ENCODE data around the gene HYAL1.
A peak's percentile ranks its signal among the peaks of the same experiment; 100 is the strongest.
"Not testable (repeated sequence)": the region's sequence is repeated elsewhere in the genome, so short reads cannot be mapped to it uniquely, and the experiment has no call there.

The HYAL1 gene

DNA sequence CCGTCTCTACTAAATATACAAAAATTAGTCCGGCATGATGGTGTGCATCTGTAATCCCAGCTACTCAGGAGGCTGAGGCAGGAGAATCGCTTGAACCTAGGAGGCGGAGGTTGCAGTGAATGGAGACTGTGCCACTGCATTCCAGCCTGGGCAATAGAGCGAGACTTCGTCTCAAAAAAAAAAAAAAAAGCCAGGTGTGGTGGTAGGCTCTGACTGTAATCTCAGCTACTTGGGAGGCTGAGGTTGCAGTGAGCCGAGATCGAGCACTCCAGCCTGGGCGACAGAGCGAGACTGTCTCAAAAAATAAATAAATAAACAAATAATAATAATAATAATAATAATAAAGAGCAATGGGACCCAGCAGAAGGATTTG is 30.9 kb downstream of the HYAL1 start:
- DNase-seq = not testable (repeated sequence)

DNA sequence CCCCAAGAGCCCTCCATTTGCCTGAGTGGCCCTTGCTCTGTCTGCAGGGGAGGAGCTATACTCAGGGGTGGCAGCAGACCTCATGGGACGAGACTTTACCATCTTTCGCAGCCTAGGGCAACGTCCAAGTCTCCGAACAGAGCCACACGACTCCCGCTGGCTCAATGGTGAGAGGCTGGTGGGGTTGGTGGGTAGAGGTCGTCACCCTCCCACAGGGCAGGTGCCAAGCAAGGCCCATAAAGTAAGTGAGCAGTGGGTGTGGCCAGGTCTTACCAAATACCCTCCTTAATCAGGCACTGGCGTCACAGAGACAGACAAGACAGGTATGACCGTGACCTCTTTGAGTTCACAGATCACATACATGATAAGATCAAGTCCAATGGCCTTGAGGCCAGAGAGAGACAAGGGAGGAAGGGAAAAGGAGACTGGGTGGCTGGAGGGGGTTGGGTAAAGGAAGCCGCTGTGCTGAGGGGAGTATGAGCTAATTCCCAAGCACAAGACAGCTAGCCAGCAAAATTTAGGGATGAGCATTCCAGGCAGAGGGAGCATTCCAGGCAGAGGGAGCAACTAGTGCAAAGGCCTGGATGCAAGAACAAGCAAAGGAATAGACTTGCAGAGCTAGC is 31.9 kb downstream of the HYAL1 start:
- no peak for DNase-seq

- no peak for DNase-seq
Measured at GRCh38 chr3:50270422-50271224, 32.8 kb downstream of the HYAL1 start.

- DNase-seq = no peak
Measured at GRCh38 chr3:50269977-50270413, 33.4 kb downstream of the HYAL1 start.

- no peak for DNase-seq
Measured at GRCh38 chr3:50269460-50269859, 33.9 kb downstream of the HYAL1 start.

- DNase-seq = peak in 2 of 3 experiments; percentile 14 to 20
Measured at GRCh38 chr3:50268703-50269451, 34.5 kb downstream of the HYAL1 start, which contains the start of gene SEMA3B. Gene SEMA3B, plus strand, starts transcription at chr3:50269147. Its CDS starts 94 bp downstream, at chr3:50269241.

GRCh38 chr3:50268276-50268675 is 35.1 kb downstream of the HYAL1 start:
- DNase-seq = no peak

DNA sequence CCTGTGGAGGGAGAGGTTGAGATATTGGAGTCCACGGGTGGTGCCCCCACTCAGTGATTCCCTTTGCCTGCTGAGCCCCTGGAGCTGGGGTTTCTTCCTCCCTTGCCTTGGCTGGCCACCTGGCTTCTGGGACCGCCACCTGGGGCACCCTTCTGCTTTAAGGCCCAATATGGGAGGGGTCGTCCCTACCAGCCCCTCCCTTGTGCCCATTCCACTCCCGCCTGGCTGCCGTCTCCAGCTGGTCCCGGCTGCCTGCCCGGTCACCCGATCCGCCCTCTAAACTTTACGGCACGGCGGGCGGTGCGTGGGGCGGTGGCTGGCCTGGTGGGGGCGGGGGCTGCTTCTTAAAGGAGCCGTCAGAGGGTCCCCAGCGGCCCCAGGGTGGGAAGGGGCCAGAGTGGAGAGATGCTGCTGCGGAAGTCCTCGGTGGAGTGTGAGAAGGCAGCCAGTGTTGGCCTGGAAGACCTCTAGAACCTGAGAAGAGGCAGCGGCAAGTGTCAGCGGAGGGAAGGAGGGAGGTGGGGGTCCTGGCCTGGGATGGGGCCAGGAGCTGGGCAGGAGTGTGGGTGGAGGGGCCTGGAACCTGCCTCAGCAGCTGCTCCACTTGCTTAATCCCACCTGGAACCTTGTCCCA is 36.0 kb downstream of the HYAL1 start:
- DNase-seq = peak in 2 of 3 experiments; percentile 25 to 38

DNA sequence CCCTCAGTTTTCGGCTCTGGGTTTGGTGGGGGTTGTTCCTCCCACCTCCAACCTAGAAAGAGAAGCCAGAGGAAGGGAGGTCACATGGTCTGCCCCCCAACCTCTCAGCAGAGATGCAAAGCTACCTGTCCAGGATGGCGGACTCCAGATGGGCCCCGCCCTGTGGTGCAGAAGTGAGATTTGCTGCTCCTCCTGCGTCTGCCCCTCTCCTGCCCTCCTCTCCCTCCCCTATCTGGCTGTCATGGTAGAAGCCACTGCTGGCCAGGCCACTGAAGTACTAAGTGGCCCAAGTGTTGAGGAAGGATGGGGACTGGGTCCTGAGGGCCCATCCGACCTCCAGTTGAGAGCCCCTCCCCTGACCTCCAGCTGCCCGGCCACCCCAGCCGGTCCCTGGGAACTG is 36.5 kb downstream of the HYAL1 start:
- DNase-seq = no peak

- no peak for DNase-seq
Measured at GRCh38 chr3:50266017-50266416, 37.4 kb downstream of the HYAL1 start.

DNA sequence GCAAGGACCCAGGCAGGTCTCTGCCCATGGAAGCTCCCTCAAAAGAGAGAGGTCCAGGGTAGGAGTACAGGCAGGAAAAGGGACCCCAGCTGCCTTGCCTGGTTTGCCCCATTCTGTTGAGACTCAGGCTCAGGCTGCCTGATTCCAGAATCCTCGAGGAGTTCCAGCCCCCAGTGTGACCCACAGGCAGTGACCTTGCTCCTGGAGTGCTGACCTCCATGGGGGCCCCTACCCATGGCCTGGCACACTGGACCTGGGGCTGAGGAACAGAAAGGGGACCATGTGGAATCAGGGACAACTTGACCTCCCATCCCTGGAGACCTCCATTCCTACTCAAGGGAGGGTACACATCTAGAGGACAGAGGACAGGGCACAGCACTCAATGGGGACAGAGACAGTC is 37.8 kb downstream of the HYAL1 start:
- DNase-seq = no peak

DNA sequence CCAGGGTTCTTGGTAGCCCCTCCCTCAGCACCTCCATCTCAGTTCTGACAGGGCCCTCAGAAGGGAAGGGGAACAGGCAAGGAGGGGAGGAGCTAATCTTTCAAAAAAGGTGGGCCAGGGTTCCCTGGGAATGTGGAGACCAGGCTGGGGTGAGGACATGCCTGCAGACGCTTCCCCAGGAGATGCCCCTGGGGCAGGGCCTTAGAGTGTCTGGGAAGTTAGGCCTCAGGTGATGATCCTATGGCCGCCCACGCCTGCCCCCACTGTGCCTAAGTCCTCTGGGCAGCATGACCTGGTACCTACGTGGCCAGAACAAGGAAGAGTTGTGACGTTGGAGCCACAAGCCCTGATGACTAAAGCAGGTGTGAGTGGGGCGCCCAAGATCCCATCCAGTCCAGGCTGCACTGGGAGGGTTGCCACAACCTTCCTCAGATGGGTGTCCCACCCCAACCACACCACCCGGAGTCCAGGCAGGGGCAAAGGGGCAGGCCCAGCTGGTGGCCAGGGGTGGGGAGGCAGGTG is 38.3 kb downstream of the HYAL1 start:
- no peak for DNase-seq

GRCh38 chr3:50264383-50264963 is 38.9 kb downstream of the HYAL1 start:
- peak in 2 of 3 experiments; percentile 64 to 68 for DNase-seq

DNA sequence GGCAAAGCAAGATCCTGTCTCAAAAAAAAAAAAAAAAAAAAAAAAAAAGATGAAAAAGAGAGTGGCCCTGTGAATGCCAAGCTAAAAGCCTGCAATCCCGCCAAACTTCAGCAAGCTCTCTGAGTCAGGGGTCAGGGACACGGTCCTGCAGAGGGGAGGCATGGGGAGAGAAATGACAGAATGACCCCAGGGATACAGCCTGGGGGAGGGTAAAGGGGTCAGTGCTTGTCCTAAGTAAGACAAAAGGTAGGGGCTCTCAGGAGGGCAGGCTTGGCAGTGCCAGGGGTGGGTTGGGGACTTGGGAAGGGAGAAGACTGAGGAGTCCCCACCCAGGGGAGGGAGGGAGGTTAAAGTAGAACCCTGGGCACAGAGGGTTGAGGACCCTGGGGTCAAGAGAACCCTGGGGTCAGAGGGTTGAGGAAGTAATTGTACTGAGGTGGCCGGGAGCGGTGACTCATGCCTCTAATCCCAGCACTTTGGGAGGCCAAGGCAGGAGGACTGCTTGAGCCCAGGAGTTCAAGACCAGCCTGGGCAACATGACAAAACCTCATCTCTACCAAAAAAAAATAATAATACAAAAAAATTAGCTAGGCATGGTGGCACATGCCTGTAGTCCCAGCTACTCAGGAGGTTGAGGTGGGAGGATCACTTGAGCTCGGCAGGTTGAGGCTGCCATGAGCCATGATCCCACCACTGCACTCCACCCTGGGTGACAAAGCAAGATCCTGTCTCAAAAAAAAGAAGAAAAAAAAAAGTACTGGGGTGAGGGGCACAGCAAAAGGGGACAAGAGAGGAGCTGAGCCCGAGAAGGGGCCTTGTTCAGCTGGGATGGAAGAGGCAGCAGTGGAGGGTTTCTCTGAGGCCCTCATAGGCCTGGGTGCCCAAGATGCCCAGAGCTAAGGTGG is 39.6 kb downstream of the HYAL1 start:
- no peak for DNase-seq

- DNase-seq = no peak
Measured at GRCh38 chr3:50262778-50263177, 40.6 kb downstream of the HYAL1 start.

GRCh38 chr3:50262200-50262599 is 41.2 kb downstream of the HYAL1 start:
- DNase-seq = not testable (repeated sequence)

DNA sequence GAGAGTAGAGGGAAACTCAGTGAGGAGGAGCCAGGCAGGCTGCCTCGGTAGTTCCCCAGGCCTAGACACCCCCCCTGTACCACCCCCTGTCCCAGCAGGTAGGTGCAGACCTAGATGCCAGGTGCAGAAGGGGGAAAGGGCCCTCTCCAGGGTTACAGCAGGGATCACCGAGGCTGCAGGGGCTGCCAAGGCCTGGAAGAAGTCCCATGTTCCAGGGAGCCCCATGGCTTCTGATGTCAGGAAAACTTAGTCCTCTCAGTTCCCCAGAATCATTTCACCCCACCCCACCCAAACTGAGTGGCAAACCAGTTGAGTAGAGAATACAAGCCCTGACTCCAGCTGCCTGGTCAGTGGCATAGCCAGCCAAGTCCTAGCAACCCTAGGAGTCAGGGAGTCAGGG is 41.9 kb downstream of the HYAL1 start:
- no peak for DNase-seq

DNA sequence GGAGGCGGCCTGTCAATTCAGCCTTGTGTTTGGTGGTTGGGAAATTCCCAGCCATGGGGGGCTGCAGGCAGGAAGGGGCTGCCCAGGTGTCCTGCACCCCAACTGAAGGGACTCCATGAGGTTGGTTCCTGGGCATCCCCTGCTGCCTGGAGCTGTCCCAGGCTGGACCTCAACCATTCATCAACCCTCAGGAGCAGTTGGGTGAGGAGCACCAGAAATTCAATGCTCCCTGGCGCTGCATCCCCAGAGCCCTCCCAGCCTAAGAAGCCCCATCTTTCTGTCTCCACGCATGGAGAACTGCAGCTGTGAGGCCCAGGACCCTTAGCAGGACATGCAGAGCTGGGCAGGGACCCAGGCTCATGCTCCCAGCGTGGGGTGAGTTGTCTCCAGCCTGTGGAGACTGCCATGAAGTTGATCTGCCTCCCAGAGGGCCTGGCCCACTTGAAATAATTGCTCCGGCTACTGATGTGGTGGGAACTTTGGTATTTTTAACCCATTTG is 42.4 kb downstream of the HYAL1 start:
- DNase-seq = no peak

- DNase-seq = peak; percentile 72 to 87 (median 82)
Measured at GRCh38 chr3:50260027-50260941, 43.1 kb downstream of the HYAL1 start.

- no peak for DNase-seq
Measured at GRCh38 chr3:50259432-50260026, 43.8 kb downstream of the HYAL1 start.
